Dermis blood vessel endothelial cell (primary cell): Measurements from ENCODE around the gene OCEL1. TPM values are rescaled to one million over a fixed set of nuclear protein-coding genes. Genes with fewer than 3 reads are reported as not detected.

ENCODE experiments used
- DNase-seq: peaks from one replicate; pipeline ENCODE4 v3.0.0; 2010
- total RNA-seq: library from RNA; depleted of rRNA; stranded (reverse); fragments of >200 nt; gene quantifications from 2 replicates; pipeline ENCODE4 v1.2.3, GENCODE V29; 2014

The OCEL1 gene
- total RNA-seq, 1 donor from 2014 or later, result 4.4 TPM

GRCh38 chr19:17210296-17210695 is 15.7 kb upstream of the OCEL1 start:
- DNase-seq, result no peak

GRCh38 chr19:17211547-17212446 is 14.2 kb upstream of the OCEL1 start:
- no peak for DNase-seq

GRCh38 chr19:17213334-17213733 is 12.7 kb upstream of the OCEL1 start:
- no peak for DNase-seq

GRCh38 chr19:17214508-17215126 is 11.4 kb upstream of the OCEL1 start:
- DNase-seq, result no peak

- DNase-seq, result peak; percentile 86
Observed at GRCh38 chr19:17215127-17215971, 10.7 kb upstream of the OCEL1 start, which contains the start of gene USE1. TSS of gene USE1 (plus strand) at chr19:17215357. CDS start at chr19:17215406, 49 bp downstream.

GRCh38 chr19:17216058-17216670 is 9.9 kb upstream of the OCEL1 start:
- DNase-seq, result no peak

- no peak for DNase-seq
Observed at GRCh38 chr19:17219286-17219685, 6.7 kb upstream of the OCEL1 start.

- DNase-seq, result peak; percentile 74
Observed at GRCh38 chr19:17220207-17220758, 5.7 kb upstream of the OCEL1 start.

- DNase-seq, result no peak
Observed at GRCh38 chr19:17225053-17225452, 973 bp upstream of the OCEL1 start.

GRCh38 chr19:17227798-17228367 is 1.9 kb downstream of the OCEL1 start:
- DNase-seq, result no peak

GRCh38 chr19:17229890-17230289 is 3.9 kb downstream of the OCEL1 start:
- no peak for DNase-seq

GRCh38 chr19:17232258-17232657 is 6.2 kb downstream of the OCEL1 start:
- no peak for DNase-seq

- DNase-seq, result peak; percentile 51
Observed at GRCh38 chr19:17234911-17235299, 8.9 kb downstream of the OCEL1 start.

- DNase-seq, result peak; percentile 84
Observed at GRCh38 chr19:17235300-17235970, 9.4 kb downstream of the OCEL1 start.

- DNase-seq, result no peak
Observed at GRCh38 chr19:17235971-17236777, 10.1 kb downstream of the OCEL1 start.

- no peak for DNase-seq
Observed at GRCh38 chr19:17236811-17237543, 11.0 kb downstream of the OCEL1 start.

- no peak for DNase-seq
Observed at GRCh38 chr19:17237747-17238706, 12.0 kb downstream of the OCEL1 start.

GRCh38 chr19:17240062-17240752 is 14.2 kb downstream of the OCEL1 start:
- DNase-seq, result no peak
